Activated T-helper 9 cell treated with anti-CD3 and anti-CD28 coated beads, Interleukin-2, amount 50 U/mL, for 16 hours (primary cell): ENCODE results near the gene KCNT2.
"Not testable (repeated sequence)": the region's sequence is repeated elsewhere in the genome, so short reads cannot be mapped to it uniquely, and the experiment has no call there.

ENCODE experiments used
- DNase-seq: peaks from one replicate; pipeline ENCODE4 v3.0.0-alpha.2; 2020; ENCODE audit warnings: low read depth

The KCNT2 gene

DNA sequence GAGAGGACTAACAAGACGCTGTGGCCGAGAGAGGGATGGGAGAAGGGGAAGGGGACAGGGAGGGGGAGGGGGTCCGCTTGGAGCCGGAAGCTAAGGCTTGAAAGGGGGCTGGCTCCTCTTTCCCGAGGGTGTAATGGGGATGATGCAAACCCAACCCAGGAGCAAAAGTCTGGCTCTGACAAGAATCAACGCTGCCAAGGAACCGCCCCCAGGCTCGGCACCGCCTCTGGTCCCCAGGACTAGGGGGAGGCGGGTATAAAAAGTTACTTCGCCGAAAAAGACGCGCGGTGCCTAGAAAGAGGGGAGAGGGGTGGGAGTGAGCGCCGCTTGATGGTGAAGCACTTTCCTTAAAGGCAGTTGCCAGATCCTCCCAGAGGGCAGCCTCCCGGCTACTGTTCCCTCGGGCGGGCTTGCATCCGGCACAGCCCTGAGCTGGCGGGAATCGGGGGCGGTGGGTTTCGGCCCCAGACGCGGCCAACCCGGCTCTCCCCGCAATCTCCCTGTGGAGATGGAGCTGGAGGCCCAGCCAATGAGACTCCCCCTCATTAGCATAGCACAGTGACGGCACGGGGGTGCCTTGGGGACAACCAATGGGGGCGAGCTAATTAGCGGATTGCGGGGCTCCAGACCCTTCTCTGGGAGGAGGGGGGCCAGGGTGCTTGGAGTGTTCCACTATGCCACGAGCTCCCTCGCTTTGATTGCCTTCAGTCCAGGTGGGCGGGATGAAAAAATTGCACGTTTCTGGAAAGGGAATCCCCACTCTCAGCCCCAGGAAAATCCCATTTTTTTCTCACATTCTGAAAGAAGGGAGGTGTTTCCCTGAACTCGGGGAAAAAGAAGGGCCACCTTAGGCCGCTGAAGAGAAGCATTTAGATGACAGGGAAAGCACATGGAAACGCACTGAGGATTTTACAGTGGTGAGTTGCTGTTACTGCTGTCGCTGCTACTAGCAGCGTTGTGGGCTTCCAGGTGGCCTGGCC, at the start of gene KCNT2:
KCNT2 (minus strand) TSS at position 51 of the 980 bp plus-strand sequence. CDS start 131 bp downstream, outside the sequence.
- no peak for DNase-seq

DNA sequence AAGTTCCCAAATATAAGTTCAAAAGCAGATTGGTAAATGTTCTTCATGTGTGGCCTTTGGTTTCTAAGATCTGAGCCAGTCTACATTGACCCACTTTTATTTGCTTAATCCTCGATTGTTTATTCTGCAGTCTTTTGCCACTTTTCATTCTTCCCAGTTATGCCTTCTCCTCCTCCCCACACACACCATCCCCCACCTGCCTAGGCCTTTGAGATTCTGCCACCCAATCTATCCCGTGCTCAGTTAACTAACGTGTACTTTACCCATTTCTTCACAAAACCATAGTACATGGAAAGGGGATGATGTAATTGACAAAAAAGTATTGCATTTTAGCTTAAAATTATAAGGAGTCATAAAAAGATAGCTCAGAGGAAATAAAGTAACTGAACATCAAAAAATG, 47.3 kb upstream of the KCNT2 start:
- no peak for DNase-seq

DNA sequence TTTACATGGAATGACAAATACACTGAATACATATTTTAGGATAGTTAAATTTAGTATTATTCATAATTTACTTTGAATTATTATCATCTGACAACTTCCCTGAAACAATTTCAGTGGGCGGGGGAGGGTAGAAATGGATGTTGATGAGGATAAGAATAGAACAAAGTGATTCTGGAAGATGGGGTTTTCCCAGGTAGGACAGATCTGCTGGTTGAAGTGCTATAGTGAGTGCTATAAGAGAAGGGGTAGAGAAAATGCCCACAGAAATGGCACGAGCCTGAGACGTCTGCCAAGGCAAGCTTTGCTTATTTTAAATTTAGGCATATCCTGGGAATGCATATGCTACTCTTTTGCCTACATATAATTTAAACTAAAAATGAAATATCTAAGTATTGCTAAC, 46.8 kb upstream of the KCNT2 start:
- DNase-seq = no peak

DNA sequence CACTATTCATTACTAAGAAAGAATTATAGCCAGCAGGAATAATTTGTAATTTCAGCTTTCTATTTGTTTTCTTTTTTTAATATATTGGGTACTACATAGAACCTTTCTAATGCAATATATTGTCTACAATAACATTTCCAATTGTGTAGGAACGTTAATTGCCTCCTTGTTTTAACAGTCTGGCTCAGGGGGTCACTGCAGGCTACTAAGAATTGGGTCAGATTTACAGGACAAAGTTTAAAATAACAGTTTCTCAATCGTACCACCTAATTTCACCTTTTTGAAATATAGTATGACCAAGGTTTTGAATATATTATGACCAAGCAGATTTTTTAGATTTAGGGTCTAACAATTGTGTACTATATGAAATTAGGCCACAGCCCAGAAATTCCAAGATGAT, 46.0 kb upstream of the KCNT2 start:
- no peak for DNase-seq

DNA sequence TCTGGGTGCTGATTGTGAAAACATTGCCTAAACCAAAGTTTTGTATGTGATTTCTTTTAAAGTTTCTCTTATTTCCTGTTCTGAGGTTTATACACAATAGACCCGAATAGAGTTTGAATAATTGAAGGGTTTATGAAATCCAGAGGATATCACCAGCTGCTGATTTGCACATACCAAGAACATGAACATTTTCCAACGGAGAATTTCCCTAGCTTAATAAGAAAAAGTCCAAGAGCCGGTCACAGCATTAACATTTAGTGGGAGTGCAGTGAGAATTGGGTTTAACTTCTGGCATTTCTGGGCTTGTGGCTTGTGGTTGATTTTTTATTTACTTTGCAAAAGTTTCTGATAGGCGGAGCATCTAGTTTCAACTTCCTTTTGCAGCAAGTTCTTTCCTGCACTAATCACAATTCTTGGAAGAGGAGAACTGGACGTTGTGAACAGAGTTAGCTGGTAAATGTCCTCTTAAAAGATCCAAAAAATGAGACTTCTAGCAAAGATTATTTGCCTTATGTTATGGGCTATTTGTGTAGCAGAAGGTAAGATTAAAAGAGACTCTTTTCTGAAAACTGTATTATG, 43.5 kb upstream of the KCNT2 start, which contains the start of gene CFH:
CFH (plus strand) TSS at position 407 of the 579 bp plus-strand sequence; CDS start at position 482, 75 bp downstream.
- no peak for DNase-seq

DNA sequence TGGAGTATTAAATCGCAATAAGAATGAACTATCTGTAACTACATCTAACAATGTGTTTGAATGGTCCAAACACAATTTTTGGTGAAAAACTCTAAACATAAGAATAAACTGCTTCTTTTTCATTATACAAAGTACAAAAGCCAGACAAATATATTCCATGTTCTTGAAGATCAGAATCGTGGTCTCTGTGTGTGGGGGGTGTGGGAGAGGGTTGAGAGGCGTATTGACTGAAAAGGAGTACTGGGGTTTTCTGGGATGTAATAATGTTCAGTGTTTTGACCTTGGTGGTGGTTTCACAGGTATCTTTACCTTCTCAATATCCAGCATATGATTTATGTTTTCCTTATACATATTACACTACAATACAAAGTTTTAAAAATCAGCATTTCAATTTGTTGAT, 42.8 kb upstream of the KCNT2 start:
- no peak for DNase-seq

DNA sequence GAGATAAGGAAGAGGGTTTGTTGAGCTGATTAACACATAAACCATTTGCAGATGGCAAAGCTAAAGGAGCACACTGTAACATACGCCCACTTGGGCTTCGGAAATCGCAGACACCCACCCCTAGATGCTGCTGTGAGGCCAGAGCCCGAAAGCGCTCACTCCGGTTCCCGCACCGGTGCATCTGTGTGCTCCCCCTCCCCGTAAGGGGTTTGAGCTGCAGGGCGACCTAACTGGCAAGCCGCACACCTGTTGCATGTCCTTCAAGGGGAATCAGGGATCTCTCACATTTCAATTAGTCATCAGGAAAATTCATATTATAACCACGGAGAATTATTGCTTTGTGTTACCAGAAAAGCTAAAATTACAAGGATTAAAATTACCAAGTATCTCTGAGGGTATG, 42.2 kb upstream of the KCNT2 start:
- DNase-seq = no peak

DNA sequence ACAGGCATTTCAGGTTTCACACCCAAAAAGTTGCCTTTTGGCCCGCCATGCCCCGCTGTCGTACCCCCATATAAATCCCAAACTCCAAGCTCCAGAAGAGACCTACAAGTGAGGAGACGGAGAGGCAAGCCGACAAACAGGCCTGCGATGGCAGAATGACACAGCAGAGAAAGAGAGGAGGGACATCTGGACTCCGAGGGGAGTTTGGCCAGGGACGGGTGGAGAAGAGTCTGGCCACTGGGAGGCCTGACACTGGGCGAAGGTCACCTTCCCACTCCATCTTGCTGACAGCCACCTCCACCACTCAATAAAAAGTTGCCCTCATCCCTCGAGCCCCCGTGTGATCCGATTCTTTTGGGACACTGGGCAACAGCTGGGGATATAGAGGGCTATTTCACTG, 41.8 kb upstream of the KCNT2 start:
- DNase-seq = no peak

DNA sequence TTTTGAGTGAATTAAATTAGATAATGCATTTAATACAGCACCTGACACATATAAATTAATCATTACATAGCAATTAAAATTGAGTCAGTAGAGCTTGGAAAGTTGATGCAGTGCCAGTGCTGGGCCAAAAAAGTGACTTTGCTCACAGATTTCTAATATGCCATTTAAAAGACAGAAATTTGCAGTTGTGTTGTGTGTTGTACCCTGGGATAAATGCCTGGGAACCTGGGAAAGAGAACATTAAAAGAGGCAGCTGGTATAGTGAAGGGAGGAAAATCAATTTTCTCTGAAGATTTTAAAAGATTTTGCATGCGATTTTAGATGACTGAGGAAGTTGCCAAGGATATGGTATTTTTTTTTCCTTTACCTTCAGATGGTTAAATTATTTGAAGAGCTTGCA, 32.7 kb upstream of the KCNT2 start:
- no peak for DNase-seq

DNA sequence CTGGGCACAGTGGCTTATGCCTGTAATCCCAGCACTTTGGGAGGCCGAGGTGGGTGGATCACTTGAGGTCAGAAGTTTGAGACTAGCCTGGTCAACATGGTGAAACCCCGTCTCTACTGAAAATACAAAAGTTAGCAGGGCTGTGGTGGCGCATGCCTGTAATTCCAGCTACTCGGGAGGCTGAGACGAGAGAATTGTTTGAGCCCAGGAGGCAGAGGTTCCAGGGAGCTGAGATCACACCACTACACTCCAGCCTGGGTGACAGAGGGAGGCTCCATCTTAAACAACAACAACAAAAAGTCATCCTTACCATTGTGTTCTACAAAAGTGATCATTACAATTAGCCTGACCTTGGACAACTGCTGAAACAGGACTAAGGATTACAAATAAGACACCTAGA, 31.1 kb upstream of the KCNT2 start:
- not testable (repeated sequence) for DNase-seq

DNA sequence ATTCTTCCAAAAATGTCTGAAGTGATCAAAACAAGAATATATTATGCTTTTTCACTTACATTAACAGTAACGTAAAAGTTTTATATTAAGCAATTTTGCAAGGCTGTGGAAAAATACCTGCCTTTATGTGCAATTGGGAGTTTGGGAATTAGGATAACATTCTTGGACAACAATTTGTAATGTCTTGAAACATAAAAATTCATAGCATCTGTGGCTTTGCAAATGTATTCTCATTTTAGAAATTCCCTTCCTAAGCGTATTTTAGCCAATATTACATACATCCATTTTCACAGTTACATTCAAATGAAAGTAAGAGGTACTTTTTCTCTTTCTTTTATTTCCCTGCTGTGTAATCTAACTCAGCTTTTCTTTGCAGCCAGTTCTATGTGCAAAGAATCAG, 30.2 kb upstream of the KCNT2 start:
- DNase-seq = no peak

DNA sequence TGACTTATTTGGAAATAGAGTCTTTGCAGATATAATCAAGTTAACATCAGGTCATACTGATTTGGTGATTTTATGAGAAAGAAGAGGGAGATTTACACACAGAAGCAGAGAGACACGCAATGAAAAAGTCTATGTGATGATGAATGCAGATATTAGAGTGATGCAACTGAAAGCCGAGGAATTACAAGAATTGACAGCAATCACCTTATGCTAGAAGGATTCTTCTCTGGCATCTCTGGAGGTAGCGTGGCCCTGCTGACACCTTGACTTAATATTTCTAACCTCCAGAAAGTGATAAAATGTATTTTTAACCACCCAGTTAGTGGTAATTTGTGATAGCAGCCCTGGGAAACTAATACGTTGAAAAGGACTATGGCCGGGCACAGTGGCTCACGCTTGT, 29.4 kb upstream of the KCNT2 start:
- no peak for DNase-seq

DNA sequence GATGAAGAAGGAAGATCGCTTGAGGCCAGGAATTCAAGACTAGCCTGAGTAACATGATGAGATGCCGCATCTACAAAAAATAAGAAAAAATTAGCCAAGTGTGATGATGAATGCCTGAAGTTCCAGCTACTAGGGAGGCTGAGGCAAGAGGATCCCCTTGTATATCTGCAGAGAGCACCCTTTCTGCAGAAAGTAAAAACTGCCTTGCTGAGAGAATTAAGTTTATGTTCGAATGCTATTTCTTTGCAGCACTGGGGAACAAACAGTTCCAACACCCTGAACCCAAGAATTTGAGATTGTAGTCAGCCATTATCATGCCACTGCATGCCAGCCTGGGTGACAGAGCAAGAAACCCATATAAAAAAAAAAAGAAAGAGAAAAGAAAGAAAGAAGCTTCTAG, 20.6 kb upstream of the KCNT2 start:
- no peak for DNase-seq

DNA sequence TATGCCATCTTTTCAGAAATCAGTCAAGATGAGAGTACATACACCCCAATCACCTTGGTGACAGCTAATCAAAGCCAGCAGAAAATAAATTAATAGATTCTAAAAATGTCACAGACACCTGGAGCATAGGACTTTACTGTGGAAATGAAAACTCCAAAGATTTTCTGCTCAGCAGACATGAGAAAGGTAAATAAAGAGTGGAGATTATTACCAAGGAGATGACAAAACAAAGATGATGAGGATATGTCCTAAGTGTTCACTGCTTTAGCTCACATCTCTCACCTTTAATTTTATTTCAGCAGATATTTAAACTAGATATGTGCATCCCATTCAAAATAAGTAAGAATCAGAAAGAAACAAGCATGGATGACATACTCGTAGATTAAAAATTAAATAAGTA, 14.8 kb upstream of the KCNT2 start:
- no peak for DNase-seq

DNA sequence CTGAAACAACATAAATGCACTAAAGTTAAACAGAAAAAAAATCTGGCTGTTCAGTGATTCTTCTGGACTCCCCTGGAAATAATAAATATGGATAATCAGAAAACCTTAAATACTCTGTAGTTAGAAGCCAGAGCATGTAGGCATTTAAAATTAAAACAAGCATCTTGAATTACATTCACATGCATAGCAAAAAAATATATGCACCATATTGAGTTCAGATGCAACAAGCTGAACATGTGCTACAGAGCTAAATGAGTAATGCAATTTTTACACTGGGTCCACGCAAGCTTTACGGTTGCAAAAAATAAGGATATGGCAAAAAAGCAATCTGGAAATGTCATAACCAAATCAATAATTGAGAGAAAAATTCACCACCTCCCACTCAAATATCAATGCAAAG, 11.5 kb upstream of the KCNT2 start:
- DNase-seq = no peak

DNA sequence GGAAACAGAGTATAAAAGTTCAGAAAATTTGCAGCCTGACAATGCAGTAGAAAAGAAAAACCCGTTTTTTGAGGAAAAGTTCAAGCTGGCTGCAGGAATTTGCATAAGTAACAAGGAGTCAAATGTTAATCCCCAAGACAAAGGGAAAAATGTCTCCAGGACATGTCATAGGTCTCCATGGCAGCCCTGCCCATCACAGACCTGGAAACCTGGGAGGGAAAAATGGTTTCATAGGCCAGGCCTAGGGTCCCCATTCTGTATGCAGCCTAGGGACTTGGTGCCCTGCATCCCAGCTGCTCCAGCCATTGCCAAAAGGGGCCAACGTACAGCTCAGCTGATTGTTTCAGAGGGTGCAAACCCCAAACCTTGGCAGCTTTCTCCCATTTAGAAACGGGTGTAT, 3.6 kb upstream of the KCNT2 start:
- DNase-seq = no peak

DNA sequence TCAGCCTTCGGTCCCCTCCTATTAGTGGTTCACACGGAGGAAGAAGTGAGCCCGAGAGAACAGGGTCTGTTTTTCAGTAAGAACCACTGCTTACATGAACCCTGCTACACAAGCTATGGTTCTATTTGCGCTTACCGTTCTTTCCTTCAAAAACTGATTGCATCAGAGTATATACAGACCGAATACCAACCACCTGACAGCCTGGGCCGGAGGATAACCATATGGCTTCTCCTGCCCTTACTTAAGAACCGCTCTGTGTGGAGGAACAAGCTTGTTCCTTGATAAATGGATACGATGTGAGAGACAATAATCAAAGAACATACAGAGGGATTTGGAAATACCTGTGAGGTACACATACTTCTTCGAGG, 1.1 kb upstream of the KCNT2 start:
- DNase-seq = no peak

DNA sequence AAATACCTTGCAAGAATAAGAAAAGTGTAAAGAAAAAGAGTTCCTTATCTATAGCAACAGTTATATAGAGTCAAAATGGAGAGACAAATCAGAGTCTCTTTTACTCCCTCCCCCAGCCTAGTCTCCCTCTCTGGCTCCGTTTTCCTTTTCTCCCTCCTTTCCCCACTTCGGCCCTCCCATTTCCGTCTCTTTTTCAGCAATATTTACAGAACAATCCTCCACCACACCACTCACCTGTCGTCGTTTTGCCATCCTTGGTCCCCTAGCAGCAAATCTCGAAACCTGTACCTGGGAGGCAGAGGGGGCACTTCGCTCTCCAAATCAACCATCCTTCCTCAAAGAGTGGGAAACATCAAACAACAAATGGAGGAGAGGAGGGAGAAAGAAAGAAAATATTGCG, 259 bp downstream of the KCNT2 start:
- no peak for DNase-seq

DNA sequence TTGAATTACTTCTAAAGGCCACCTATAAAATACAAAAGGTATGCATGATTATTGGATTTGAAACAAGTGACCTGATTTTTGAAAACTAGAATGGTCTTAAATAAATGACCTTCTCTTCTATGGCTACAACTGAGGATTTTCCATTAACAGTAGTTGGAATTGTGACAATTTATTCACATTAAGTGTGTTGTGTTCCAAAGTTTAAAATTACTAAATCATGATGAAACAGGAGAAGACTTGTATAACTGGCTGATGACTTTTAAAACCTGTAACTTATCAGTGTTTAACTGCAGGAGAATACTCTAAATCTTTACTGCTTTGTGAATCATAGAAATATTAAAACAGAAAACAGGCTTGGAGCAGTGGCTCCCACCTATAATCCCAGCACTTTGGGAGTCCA, 4.6 kb downstream of the KCNT2 start:
- no peak for DNase-seq

DNA sequence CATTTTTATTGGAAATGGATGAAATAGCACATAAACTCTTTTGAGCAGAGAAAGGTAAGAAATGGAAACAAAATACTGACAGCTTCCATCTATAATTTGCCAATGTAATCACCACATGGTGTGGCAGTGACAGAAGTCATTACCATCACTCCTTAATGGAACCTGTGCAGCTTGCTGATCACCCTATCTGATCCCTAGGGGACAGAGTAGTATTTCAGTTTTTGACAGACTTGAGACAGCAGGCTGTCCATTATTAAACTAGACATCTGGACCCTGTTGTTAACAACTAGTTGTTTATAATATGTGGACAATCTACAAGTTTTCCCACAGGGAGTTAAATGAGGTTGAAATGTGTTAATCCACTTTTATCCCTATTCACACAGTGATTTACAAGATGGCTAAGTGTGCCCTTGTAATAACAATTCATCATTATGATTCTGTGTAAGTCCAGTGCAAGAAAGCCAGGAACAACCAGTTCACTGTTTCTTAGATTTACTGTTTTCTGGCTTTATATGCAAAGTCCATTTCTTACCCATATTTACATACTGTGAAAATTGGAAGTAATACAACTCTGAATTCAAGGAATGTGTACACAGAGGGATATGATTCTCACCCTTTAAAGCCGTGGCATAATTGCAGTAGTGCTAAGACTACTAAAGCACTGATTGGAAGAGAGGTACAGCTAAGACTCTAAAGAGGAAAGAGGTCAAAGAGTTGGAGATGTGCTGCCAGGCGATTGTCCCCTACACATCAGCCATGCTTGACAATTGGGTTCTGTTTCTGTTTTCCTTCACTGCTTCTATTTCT, 9.1 kb downstream of the KCNT2 start:
- DNase-seq = no peak

DNA sequence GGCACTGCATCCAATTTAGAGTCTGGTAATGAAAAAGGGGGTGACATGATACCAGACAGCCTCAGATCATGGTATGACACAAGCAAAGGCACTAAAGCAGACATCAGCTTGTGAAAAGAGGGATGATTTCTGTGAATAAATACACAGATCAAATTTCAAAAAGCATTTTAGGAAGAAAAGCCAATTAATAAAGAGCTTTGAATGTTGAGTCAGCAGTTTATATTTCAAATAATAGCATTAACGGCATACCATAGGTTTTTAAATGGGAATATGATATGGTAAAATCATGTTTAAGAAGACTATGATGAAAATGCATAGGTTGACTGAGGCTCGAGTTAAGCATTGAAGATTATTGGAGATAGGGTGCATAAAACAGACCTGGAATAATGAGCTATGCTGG, 13.5 kb downstream of the KCNT2 start:
- DNase-seq = no peak

DNA sequence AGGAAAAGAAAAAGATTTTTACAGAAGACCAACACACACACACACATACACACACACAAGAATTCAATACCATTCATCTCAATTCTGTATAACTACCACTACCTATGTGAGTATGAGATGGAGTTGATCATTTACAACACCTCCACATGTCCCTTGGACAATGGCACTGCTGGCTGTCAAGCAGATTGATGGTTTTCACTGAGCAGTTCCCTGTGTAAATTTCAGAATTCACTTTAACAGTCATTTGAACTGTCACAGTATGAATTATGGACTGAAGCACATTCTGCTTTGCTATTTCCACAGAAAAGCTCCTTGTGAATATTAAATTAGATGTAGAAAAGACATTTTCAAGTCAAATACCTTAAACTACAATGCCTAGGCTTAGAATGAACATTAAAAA, 14.3 kb downstream of the KCNT2 start:
- no peak for DNase-seq

DNA sequence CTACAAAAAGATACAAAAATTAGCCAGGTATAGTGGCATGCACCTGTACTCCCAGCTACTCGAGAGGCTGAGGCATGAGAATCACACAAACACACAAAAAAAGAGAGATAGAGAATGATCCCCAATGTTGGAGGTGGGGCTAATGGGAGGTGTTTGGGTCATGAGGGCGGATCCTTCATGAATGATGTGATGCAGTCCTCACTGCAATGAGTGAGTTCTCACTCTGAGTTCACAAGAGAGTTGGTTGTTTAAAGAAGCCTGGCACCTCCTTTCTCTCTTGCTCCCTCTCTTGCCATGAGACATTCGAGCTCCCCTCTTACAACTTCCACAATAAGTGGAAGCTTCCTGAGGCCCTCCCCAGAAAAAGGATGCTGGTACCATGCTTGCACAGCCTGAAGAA, 17.3 kb downstream of the KCNT2 start:
- no peak for DNase-seq
